ENCODE data around the gene NAA20. TPM values are rescaled to one million over a fixed set of nuclear protein-coding genes. Genes with fewer than 3 reads are reported as not detected.
"Not testable (repeated sequence)": the region's sequence is repeated elsewhere in the genome, so short reads cannot be mapped to it uniquely, and the experiment has no call there.

The NAA20 gene
- total RNA-seq, 2 experiments from 2014 or later: 53.3 to 53.7 TPM

- no peaks in the 10 kb centered on the region for H3K9me3 Mint-ChIP-seq
- POLR2A ChIA-PET: no interaction called here
- no peaks in the 10 kb centered on the region for H3K36me3 Mint-ChIP-seq (ENCODE audit: low read depth)
- no peaks in the 10 kb centered on the region for H3K27me3 Mint-ChIP-seq
- H3K4me3 Mint-ChIP-seq: no peak overlapping the region
- no peak for DNase-seq
- CTCF ChIA-PET: no interaction called here
- H3K27ac Mint-ChIP-seq: no peak overlapping the region
- no peaks in the 10 kb centered on the region for H3K4me1 Mint-ChIP-seq
These were observed 20.9 kb upstream of the NAA20 start for GRCh38 chr20:19996222-19996621.

- POLR2A ChIA-PET: no interaction called here
- Mint-ChIP-seq H3K27ac (no peak overlapping the region), H3K27me3 (peaks cover 6% of the 10 kb centered on the region), H3K4me3 (no peak overlapping the region), H3K9me3 (no peaks in the 10 kb centered on the region), H3K36me3 (ENCODE audit: low read depth) (no peaks in the 10 kb centered on the region), H3K4me1 (no peaks in the 10 kb centered on the region)
- CTCF ChIA-PET: no interaction called here
- DNase-seq: no peak
These were observed 20.2 kb upstream of the NAA20 start for GRCh38 chr20:19996917-19997316.

GRCh38 chr20:19998990-19999705, 18.0 kb upstream of the NAA20 start:
- no peak for DNase-seq
- peaks cover 24% of the 10 kb centered on the region for H3K27me3 Mint-ChIP-seq
- no peaks in the 10 kb centered on the region for H3K36me3 Mint-ChIP-seq (ENCODE audit: low read depth)
- no peaks in the 10 kb centered on the region for H3K9me3 Mint-ChIP-seq
- no peak overlapping the region for H3K27ac Mint-ChIP-seq
- peaks cover 9% of the 10 kb centered on the region for H3K4me1 Mint-ChIP-seq
- CTCF ChIA-PET: no interaction called here
- POLR2A ChIA-PET: no interaction called here
- no peak overlapping the region for H3K4me3 Mint-ChIP-seq

GRCh38 chr20:20000211-20000968, 16.8 kb upstream of the NAA20 start:
- no peak overlapping the region for H3K27ac Mint-ChIP-seq
- no peak overlapping the region for H3K4me3 Mint-ChIP-seq
- no peak for DNase-seq
- no peaks in the 10 kb centered on the region for H3K36me3 Mint-ChIP-seq (ENCODE audit: low read depth)
- no peaks in the 10 kb centered on the region for H3K9me3 Mint-ChIP-seq
- peaks cover 26% of the 10 kb centered on the region for H3K27me3 Mint-ChIP-seq
- H3K4me1 Mint-ChIP-seq: peaks cover 9% of the 10 kb centered on the region
- ChIA-PET POLR2A (no interaction called here), CTCF (no interaction called here)

- Mint-ChIP-seq H3K27me3 (peaks cover 28% of the 10 kb centered on the region), H3K4me3 (no peak overlapping the region), H3K27ac (no peak overlapping the region), H3K4me1 (peaks cover 9% of the 10 kb centered on the region), H3K9me3 (no peaks in the 10 kb centered on the region), H3K36me3 (ENCODE audit: low read depth) (no peaks in the 10 kb centered on the region)
- ChIA-PET CTCF (interaction anchor here (0.7 kb wide), 1 partner anchor 8 kb away, joined by 3 read pairs; no protein-coding TSS in a partner anchor), POLR2A (interaction anchor here (1.3 kb wide), 1 partner anchor 15 kb away, joined by 3 read pairs; the partner anchor contains the start of gene NAA20)
- DNase-seq: no peak
These were observed 14.8 kb upstream of the NAA20 start for GRCh38 chr20:20002101-20002998.

GRCh38 chr20:20003031-20003954, 13.9 kb upstream of the NAA20 start:
- DNase-seq: no peak
- Mint-ChIP-seq H3K36me3 (ENCODE audit: low read depth) (no peaks in the 10 kb centered on the region), H3K27me3 (peaks cover 32% of the 10 kb centered on the region), H3K27ac (no peak overlapping the region), H3K9me3 (no peaks in the 10 kb centered on the region), H3K4me1 (peaks cover 9% of the 10 kb centered on the region), H3K4me3 (no peak overlapping the region)
- CTCF ChIA-PET: interaction anchor here (0.7 to 1.0 kb wide), 3 partner anchors 9 to 68 kb away, joined by 3 read pairs; no protein-coding TSS in a partner anchor
- POLR2A ChIA-PET: interaction anchor here (1.3 kb wide), 1 partner anchor 14 kb away, joined by 3 read pairs; the partner anchor contains the start of gene NAA20

GRCh38 chr20:20003955-20004322, 13.2 kb upstream of the NAA20 start:
- CTCF ChIA-PET: interaction anchor here (0.7 to 1.0 kb wide), 2 partner anchors 11 to 67 kb away, joined by 3 read pairs; no protein-coding TSS in a partner anchor

GRCh38 chr20:20005342-20005741, 11.8 kb upstream of the NAA20 start:
- no peak overlapping the region for H3K27ac Mint-ChIP-seq
- POLR2A ChIA-PET: no interaction called here
- no peak overlapping the region for H3K4me3 Mint-ChIP-seq
- H3K4me1 Mint-ChIP-seq: peaks cover 9% of the 10 kb centered on the region
- DNase-seq: no peak
- CTCF ChIA-PET: no interaction called here
- no peaks in the 10 kb centered on the region for H3K36me3 Mint-ChIP-seq (ENCODE audit: low read depth)
- peaks cover 40% of the 10 kb centered on the region for H3K27me3 Mint-ChIP-seq
- no peaks in the 10 kb centered on the region for H3K9me3 Mint-ChIP-seq

More at GRCh38 chr20:20003955-20004322, 13.2 kb upstream of the NAA20 start:
- H3K4me3 Mint-ChIP-seq; H3K9me3 Mint-ChIP-seq; DNase-seq; H3K27ac Mint-ChIP-seq; H3K4me1 Mint-ChIP-seq; POLR2A ChIA-PET; H3K36me3 Mint-ChIP-seq (ENCODE audit: low read depth): not testable (repeated sequence)
- peaks cover 35% of the 10 kb centered on the region for H3K27me3 Mint-ChIP-seq

- Mint-ChIP-seq H3K9me3 (no peaks in the 10 kb centered on the region), H3K36me3 (ENCODE audit: low read depth) (no peaks in the 10 kb centered on the region), H3K4me3 (no peak overlapping the region), H3K27ac (no peak overlapping the region), H3K27me3 (peaks cover 25% of the 10 kb centered on the region), H3K4me1 (peaks cover 2% of the 10 kb centered on the region)
- ChIA-PET CTCF (no interaction called here), POLR2A (no interaction called here)
- no peak for DNase-seq
These were observed 7.3 kb upstream of the NAA20 start for GRCh38 chr20:20009784-20010253.

- Mint-ChIP-seq H3K4me1 (peaks cover 2% of the 10 kb centered on the region), H3K9me3 (no peaks in the 10 kb centered on the region), H3K27me3 (peaks cover 22% of the 10 kb centered on the region), H3K36me3 (ENCODE audit: low read depth) (no peaks in the 10 kb centered on the region), H3K4me3 (no peak overlapping the region), H3K27ac (no peak overlapping the region)
- no peak for DNase-seq
- ChIA-PET CTCF (no interaction called here), POLR2A (no interaction called here)
These were observed 6.3 kb upstream of the NAA20 start for GRCh38 chr20:20010639-20011500.

- Mint-ChIP-seq H3K36me3 (ENCODE audit: low read depth) (no peaks in the 10 kb centered on the region), H3K9me3 (no peaks in the 10 kb centered on the region), H3K27ac (no peak overlapping the region), H3K4me3 (no peak overlapping the region), H3K27me3 (peaks cover 20% of the 10 kb centered on the region), H3K4me1 (peaks cover 10% of the 10 kb centered on the region)
- DNase-seq: no peak
- CTCF ChIA-PET: no interaction called here
- POLR2A ChIA-PET: no interaction called here
These were observed 4.6 kb upstream of the NAA20 start for GRCh38 chr20:20012541-20012940.
